RPMI7951 (cell line): ENCODE data around the gene UBASH3B. TPM values are rescaled to one million over a fixed set of nuclear protein-coding genes. Genes with fewer than 3 reads are reported as not detected.
A peak's percentile ranks its signal among the peaks of the same experiment; 100 is the strongest.

Experiments
- DNase-seq: peaks from one replicate; pipeline ENCODE4 v3.0.0-alpha.2; 2012; ENCODE audit warnings: low read depth
- total RNA-seq: library from RNA; depleted of rRNA; stranded (reverse); fragments of >200 nt; shearing (Covaris generic); gene quantifications from 2 replicates; pipeline ENCODE4 v1.2.3, GENCODE V29; 2014

Gene UBASH3B
- total RNA-seq, 1 experiment from 2014 or later, result 16.0 TPM

DNA sequence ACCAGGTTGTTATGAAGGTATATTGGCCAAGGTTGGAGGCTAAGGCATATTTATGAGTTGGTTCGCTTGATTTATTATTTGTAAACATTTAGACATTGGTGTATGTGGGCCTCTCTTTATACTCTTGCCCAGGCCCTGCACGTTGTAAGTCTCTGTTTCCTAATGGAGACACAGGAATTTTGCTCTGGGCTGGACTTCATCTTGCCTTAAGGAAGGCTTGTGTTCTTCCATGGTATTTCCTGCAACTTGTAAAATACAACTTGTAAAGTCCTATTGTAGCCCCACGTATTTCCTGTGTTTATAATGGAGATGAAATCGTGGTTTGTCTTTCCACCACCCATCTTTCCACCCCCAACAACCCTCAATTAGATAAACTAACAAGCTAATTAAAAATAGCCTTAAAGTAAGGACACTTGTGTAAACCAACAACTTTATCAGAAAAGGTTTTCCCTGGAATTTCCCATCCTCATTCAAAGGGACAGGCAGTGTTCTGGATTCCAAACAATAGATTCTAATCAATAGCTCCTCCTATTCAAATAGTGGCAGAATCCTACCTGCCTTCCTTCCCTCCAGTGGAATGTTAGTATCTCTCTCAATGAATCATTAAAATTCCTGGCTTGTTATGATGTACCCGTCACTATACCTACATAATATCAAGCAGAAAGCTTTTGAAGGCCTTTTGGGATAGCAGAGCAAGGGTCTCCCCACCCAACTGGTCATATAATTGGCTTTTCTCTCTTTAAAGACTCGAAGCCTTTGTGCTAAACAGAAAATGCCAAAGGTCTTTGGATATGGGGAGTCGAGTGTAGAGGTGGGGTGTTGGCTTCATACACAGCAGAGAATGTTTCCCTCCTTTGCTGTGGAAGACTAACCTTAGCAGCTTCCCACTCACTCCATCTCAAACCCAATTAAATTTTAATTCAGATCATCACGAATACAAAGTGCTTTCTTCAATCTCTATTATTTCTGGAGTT, 77.1 kb downstream of the UBASH3B start:
- DNase-seq, result no peak

- DNase-seq, result no peak
Observed at GRCh38 chr11:122733318-122733717, 77.8 kb downstream of the UBASH3B start.

DNA sequence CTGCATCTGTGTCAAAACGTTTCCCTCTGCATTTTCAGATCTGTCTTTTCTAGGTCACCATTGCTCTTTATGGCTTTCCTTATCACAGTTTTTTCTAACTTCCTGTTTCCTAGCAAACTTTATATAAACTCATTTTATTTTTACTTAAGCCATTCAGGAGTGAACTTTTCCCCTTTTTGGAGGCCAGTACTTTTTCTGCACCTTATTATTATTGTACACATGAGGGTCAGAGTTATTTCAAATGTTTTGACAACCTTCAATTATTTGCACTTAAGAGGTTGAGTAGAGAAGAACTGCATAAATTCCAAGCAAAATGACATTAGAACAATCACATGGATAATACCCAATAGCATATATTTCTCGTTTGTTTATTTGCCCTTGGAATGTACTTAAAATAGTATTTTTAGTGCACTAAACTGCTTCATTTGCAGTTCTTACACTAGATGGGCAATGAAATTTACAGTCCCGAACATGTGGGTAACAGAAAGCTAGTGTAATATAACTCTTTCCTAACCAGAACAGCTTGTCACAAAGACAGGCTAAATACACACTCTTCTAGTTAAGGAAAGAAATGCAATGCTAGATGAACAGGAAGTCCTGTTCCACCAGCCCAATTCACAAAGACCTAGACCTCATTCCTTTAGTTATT, 79.5 kb downstream of the UBASH3B start:
- no peak for DNase-seq

DNA sequence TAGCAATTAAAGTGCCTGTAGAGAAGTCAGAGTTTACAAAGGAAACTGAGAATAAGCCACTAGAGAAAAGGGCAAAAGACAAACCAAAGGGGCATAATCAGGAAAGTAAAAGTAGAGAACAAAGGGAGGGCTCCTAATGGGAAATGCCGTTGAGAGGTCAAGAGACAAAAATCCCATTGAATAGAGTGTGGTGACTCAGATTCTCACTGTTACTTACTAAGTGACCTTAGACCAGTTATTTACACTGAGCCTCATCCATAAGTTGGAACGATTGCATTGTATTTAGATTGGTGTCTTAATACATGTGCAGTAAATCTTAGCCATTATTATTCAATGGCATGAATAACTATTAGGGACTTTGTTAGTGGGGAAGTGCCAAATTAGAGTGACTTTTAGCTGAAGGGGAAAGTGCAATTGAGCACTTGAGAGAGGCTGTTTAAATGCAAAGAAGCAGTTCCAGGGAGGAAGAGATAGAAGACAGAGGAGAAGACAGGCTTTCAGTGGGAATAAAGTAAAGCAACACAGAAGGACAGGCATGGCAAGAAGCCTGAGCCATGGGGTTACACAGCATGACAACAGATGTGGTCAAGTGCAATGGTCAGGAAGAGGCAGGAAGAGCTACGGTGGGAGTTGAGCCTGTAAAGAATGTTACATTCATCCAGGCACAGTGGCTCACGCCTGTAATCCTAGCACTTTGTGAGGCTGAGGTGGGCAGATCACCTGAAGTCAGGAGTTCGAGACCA, 82.6 kb downstream of the UBASH3B start:
- peak; percentile 81 for DNase-seq

DNA sequence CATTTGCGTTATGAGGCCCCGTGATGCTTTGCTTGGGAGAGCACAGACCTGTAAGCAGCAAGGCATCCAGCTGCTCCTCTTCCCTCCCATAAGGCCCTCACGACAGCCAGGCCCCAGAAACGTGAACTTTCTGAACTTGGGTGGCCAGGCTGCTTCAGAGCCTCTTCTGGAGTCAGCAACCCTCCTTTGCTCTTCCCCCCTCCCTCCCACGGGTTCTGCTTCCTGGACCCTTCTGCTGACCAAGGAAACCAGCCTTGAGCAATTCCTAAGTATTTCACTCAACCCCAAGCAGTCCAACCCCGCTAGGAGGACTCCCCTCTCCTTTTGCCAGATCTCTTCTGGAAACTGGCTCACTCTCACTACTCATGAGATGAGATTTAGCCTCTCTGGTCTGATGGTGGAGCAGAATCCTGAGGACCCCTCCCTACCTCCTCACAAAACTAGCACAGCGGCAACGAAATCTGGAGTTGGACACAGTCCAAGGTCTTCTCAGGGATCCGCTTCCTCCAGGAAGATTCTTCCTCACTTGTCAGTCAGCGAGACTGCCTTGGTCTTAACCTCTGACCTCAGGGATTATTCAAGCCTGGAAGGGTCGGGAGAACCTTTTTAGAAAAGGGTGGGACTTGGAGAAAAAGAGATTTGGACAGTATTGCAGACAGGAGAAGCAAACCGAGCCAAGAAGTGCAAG, 86.2 kb downstream of the UBASH3B start:
- DNase-seq, result no peak

DNA sequence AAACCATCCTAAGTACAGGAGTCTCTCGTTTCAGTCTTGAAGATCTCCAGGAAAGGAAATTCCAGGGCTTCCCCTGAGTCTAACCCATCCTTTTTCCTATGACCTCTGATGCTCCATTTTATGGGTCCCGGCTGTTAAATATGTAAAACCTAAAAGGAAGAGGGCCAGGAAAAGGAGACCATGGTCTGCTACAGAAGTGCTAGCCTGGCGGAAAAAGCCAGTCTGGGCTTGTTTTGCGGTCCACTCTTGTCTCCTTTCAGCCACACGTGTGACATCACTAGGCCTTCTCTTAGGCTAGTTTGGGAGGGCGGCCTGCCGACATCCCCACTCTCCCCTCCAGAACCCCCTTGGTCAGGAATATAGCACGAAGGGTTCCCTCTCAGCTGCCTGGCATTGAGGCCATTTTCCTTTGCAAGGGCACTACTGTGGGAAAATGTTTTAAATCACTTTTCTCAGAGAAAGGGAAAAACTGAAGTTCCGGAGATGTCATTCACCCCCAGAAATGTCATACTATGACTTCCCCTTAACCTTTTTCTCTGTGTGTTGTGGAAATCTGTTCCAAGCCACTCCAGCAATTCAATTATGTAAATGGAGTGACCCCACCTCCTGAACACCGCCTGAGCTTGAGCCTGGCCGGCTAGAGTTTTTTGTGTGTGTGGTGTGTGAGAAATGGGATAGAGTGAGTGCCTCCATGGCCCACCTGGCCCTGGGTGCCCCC, 86.9 kb downstream of the UBASH3B start:
- no peak for DNase-seq

DNA sequence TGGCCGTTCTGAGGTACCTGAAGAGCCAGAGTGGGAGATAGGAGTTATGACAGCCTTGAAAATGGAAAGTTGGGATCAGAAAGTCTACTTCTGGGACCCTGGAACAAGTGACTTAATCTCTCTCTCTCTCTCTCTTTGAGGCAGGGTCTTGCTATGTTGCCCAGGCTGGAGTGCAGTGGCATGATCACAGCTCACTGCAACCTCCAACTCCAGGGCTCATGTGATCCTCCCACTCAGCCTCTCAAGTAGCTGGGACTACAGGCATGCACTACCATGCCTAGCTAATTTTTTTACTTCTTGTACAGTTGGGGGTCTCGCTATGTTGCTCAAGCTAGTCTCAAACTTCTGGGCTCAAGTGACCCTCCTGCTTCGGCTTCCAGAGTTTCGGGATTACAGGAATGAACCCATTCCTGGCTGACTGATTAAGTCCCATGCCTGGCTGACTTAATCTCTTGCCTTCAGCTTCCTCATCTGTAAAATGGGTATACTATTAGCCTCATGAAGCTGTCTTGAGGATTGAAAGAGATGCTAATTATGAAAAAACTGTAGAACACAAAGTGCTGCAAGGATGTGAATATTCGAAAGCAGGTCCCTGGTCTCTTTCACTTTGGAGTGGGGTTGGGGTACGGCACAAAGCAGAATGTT, 87.7 kb downstream of the UBASH3B start:
- no peak for DNase-seq

- DNase-seq, result no peak
Observed at GRCh38 chr11:122743949-122744348, 88.4 kb downstream of the UBASH3B start.

DNA sequence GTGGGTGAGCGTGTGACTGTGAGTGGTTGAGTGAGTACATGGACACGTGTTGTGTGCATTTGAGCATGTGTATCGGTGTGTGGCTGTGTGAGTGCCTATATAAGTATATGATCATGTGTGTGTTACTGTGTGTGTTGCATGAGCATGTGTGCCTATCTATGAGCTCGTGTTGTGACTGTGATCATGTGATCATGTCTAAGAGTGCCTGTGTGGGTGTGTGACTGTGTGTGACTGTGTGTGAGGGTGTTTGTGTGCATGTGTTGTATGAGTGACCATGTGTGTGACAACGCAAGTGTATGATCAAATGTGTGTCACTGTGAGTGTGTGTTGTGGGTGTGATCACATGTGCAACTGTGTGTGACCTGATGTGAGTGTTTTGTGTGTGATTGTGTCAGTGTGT, 88.8 kb downstream of the UBASH3B start:
- no peak for DNase-seq

- DNase-seq, result no peak
Observed at GRCh38 chr11:122745111-122745510, 89.6 kb downstream of the UBASH3B start.

- DNase-seq, result no peak
Observed at GRCh38 chr11:122746050-122746478, 90.5 kb downstream of the UBASH3B start.

GRCh38 chr11:122746611-122747244, 91.2 kb downstream of the UBASH3B start:
- DNase-seq, result no peak

DNA sequence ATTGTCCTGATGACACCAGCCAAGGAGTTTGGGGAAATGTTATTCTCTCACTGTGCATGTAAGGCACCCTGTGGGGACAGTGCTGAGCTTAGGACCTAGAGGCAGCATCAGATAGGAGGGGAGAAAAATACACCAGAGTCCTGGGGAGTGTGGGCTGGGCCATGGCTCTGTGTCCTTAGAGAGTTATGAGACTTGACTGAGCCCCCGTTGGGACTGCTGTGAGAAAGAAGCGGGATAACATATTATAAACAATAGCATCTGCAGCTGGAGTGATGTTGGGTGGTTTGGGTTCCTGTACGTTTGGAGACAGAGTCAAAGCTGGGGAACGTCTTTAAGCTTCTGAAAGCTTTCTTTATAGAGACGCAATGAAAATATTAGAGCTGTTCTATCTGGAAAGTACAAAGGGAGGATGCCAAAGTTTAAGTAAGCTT, 91.8 kb downstream of the UBASH3B start:
- no peak for DNase-seq

DNA sequence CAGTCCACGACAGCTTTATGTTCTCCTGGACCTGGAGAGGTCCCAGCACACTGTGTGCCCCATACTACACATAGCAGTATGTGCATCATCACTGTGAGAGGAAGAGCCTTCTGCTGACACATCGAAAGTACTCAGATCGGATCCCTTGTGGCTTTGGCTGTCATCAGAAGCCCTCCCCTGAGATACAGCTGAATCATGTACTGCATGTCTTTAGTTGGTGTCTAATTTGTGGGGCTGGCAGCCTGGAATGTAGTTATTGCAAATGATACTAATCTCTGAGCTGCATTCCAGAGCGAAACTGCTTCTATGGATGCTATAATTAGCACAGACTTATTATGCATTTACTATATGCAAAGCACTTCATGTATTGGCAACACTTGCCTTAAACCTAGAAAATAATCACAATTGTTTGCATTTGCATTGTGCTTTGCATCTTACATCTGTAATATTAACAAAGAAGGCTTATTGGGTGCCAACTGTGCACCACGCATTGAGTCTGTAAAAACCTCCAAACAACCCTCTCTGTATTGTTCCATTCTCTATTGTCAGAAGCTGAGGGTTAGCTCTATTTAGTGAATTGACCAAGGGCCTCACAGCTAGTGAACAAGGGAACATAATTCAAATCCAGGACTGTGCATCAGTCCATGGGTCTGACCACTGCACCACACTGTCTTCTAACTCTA, 93.6 kb downstream of the UBASH3B start:
- peak; percentile 92 for DNase-seq

DNA sequence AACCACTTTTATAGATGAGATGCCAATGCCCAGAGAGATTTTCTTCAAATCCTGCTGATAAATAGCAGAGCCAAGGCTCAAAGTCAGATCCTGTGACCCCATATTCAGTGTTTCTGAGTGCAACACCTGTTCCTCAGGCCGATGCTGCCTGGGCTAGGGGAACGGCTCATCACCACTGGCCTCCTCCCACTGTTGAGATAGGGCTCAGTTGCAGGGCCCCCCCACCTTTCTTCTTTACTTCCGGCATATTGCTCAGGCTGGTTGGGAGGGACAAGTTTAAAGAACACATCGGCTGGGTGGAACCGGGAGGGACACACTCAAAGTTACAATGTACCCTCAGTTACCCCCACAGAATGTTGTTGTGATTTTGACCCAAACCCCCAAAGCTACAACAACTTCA, 94.5 kb downstream of the UBASH3B start:
- no peak for DNase-seq

- peak; percentile 70 for DNase-seq
Observed at GRCh38 chr11:122751292-122752070, 96.0 kb downstream of the UBASH3B start.

DNA sequence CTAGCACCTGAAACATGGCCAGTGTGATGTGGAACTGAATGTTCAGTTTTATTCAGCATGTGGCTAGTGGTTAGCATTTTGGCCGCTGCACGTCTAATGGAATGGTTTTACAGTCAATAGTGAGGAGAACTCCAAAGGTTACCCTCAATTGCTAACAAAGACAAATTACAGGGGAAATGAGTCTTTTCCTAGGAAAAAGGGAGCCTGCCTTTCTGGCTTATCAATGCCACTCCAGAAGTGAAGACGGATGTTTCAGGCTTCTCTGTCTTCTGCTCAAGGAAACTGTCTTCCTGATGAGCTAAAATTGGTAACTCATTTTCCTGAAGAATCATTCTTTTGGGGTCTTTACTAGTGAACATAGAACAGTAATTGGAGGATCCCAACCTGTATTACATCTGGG, 98.5 kb downstream of the UBASH3B start:
- DNase-seq, result no peak

- DNase-seq, result peak; percentile 60
Observed at GRCh38 chr11:122754553-122755322, 99.2 kb downstream of the UBASH3B start.
